IPS-15b (cell line): ENCODE measurements around the gene PITPNM3.
"Not testable (repeated sequence)": the region's sequence is repeated elsewhere in the genome, so short reads cannot be mapped to it uniquely, and the experiment has no call there.

ENCODE experiments used
- H3K27me3 ChIP-seq: one replicate; pipeline ENCODE4 v1.6.1; 2013; ENCODE audit warnings: low read length; ENCODE audit not compliant: control insufficient read depth, insufficient read depth
- H3K36me3 ChIP-seq: one replicate; pipeline ENCODE4 v1.6.1; 2013; ENCODE audit warnings: low read length; ENCODE audit not compliant: control insufficient read depth, insufficient read depth
- H3K4me1 ChIP-seq: one replicate; pipeline ENCODE4 v1.6.1; 2013; ENCODE audit warnings: mild to moderate bottlenecking, low read length; ENCODE audit not compliant: control insufficient read depth, insufficient read depth
- H3K4me3 ChIP-seq: one replicate; pipeline ENCODE4 v1.5.1; 2013; ENCODE audit warnings: low read depth, low read length
- H3K9ac ChIP-seq: one replicate; pipeline ENCODE4 v1.6.1; 2013; ENCODE audit warnings: low read depth, mild to moderate bottlenecking, low read length
- H3K9me3 ChIP-seq: one replicate; pipeline ENCODE4 v1.6.1; 2013; ENCODE audit warnings: mild to moderate bottlenecking, low read length; ENCODE audit not compliant: control insufficient read depth, insufficient read depth

Gene PITPNM3

DNA sequence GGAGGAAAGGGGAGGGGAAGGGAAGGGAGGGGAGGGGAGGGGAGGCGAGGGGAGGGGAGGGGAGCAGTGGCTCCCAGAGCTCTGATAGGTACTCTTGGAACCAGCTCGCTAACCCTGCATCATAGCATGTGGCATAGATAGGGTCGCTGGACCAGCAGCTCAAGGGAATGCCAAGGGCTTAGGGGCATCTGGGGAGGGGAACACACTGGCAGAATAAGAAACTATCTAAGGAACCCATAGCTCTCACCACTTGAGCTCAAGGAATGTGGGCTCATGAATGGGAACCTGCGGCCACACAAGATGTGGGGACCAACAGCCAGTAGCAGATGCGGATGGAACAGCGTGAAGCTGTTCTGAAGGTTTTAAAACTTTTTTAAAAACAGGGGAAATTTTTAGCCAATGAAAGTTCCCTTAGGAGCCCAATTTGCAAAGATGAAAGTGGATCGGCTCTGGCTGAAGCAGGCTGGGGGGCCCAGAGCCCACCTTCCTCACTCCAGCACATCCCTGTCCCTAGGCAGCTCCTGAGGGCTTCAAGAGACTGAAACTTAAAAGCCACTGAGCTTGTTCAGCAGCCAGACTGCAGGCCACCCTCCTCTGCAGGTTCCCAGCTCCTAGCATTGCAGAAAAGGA, 65.2 kb downstream of the PITPNM3 start:
- Histone ChIP-seq H3K9me3 (no peaks in the 10 kb centered on the region), H3K4me3 (no peak overlapping the region), H3K36me3 (no peaks in the 10 kb centered on the region), H3K9ac (no peak overlapping the region), H3K27me3 (no peaks in the 10 kb centered on the region), H3K4me1 (peaks cover 3% of the 10 kb centered on the region)

DNA sequence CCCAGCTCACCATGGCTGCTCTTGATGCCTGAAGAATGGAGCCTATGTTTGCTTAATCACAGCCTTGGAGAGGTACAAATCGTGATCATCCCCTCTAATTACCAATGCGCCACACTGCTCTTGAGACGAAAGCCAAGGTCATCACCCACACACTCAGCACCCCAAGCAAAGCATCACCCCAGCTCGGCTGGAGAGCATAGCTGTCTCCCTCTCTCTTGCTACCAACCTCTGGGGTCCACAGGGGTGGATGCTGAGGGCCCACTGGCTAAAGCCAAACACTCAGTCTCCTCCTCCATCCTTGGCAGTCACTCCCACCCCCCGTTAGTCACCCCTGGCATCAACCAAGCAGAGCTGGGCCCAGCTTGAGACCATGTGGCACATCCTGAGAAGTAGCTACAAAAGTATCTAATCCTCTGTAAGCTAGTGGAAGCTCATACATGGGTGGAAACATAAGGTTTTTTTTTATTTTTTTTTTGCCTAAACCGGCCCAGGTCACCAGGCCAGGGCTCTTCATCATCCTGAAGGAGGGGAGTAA, 67.3 kb downstream of the PITPNM3 start:
- H3K4me3 ChIP-seq = no peak overlapping the region
- H3K27me3 ChIP-seq = no peaks in the 10 kb centered on the region
- peaks cover 3% of the 10 kb centered on the region for H3K4me1 ChIP-seq
- no peaks in the 10 kb centered on the region for H3K9me3 ChIP-seq
- H3K36me3 ChIP-seq = no peaks in the 10 kb centered on the region
- H3K9ac ChIP-seq = no peak overlapping the region

DNA sequence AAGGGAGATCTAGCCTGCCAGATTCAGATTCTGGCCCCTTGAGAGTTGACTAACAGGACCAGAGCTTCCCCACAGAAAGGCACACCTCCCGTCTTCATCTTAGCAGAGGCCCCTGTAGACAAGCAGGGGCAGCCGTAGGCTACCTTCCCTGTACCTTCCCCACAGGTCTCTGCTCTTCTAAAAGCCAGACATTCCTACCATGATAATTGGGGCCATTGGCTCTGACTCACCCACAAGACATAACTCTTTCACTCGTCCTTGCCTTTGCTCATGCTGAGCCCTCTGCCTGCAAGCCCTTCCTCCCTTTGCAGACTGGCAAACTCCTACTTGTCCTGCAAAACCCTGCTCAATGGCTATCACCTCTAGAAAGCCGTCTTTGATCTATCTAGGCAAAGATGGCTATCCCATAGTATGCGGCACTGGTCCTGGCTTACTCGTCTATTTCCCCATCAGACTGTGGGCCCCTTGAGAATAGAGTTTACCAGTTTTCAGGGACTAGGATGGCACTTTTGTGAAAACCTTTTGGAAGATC, 68.3 kb downstream of the PITPNM3 start:
- no peak overlapping the region for H3K9ac ChIP-seq
- H3K4me3 ChIP-seq = no peak overlapping the region

DNA sequence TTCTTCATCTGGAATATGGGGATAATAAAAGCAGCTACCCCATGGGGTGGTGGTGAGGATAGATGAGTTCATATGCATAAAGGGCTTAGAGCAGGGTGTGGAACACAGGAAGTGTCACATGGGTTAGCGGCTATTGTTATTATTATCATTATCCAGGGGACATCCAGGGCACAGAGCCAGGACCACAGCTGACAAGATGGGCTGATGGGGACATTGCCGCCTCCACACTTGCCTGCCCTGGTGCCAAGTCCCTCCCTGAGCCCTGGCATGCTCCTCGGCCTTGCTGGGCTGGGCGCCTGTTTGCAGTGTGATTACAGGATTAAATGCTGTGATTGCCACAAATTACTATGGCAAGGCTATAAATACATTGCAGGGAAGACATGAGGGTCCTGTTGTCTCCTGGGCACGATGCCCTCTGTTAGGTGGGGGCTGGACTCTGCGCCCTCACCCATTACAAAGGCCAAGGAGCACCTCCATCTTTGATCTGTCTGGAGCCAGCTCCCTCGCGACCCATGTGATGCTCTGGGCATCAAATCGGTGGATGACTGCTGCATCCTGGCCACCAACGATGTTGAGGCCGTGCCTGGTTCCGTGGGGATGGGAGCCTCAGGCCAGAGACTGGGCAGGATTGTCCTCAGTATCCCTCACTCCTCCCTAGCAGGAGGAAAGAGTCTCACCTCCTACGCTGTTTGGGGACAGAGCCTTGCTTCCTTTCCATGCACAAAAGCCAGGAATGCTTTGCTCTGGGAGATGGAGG, 68.9 kb downstream of the PITPNM3 start:
- Histone ChIP-seq H3K9me3 (no peaks in the 10 kb centered on the region), H3K9ac (no peak overlapping the region), H3K36me3 (no peaks in the 10 kb centered on the region), H3K4me1 (peaks cover 3% of the 10 kb centered on the region), H3K4me3 (no peak overlapping the region), H3K27me3 (no peaks in the 10 kb centered on the region)

More for the DNA sequence above, 68.3 kb downstream of the PITPNM3 start:
- Histone ChIP-seq H3K9me3 (no peaks in the 10 kb centered on the region), H3K4me1 (peaks cover 3% of the 10 kb centered on the region), H3K27me3 (no peaks in the 10 kb centered on the region), H3K36me3 (no peaks in the 10 kb centered on the region)

DNA sequence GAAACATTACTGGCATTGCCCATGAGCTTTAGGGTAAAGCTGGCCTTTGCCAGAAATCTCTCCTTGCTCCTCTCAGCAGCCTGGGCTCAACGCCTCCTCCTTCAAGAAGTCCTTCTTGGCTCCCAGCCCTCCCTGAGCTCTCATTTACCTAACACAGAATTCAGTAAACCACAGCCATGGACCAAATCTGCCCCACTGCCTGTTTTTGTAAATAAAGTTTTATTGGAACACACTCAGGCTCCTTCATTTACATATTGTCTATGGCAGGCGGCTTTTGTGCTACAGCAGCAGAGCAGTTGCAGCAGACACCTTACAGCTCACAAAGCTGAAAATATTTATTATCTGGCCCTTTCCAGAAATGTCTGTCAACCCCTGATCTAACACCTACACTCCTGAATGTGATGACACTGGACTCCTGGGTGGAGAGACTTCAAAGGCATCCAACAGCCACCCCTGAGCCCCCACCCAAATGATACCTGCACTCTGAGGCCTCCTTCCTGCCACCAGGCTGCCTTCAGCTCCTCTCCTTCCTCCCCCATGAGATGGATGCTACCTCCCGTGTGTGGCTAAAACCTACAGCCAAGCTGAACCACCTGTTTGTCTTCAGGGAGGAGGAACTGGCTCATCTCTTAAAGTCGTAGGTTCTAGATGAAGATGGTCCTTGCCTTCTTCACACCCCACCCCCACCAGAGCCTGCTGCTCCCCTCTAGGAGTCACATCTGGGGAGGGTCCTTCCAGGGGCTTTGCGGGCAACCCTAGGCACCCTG, 70.5 kb downstream of the PITPNM3 start:
- Histone ChIP-seq H3K4me3 (no peak overlapping the region), H3K9me3 (no peaks in the 10 kb centered on the region), H3K4me1 (peaks cover 3% of the 10 kb centered on the region), H3K27me3 (no peaks in the 10 kb centered on the region), H3K9ac (no peak overlapping the region), H3K36me3 (no peaks in the 10 kb centered on the region)

DNA sequence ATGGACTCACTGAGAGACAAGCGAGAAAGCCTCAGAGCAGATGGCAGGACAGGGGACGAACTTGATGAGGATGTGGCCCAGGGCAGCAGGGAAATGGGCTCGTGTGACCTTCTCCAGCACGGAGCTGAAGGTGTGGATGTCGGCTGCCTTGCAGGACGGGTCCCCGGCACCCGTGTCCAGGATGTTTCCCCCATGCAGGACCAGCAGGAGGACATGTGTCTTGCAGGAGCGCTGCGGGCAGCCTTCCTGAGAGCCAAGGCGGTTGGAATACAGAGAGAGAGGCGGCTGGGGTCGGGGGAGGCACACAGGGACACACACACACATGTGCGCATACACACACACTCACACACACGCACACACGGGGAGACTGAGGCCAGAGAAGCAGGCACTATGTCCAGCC, 72.8 kb downstream of the PITPNM3 start:
- Histone ChIP-seq H3K9ac (no peak overlapping the region), H3K27me3 (no peaks in the 10 kb centered on the region), H3K36me3 (no peaks in the 10 kb centered on the region), H3K9me3 (no peaks in the 10 kb centered on the region), H3K4me1 (peaks cover 11% of the 10 kb centered on the region), H3K4me3 (no peak overlapping the region)

DNA sequence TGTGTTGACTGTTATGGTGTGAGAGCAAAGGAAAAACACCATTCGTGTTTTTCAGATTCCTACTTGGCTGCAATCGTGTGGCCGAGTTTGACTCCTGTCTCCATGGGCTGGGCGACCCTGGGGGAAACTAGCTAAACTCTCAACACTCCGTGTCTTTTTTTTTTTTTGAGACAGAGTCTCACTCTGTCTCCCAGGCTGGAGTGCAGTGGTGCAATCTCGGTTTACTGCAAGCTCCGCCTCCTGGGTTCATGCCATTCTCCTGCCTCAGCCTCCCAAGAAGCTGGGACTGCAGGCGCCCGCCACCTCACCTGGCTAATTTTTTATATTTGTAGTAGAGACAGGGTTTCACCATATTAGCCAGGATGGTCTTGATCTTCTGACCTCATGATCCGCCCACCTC, 73.6 kb downstream of the PITPNM3 start:
- not testable (repeated sequence) for H3K36me3 ChIP-seq, H3K4me3 ChIP-seq, H3K27me3 ChIP-seq, H3K9me3 ChIP-seq, H3K9ac ChIP-seq
- peaks cover 10% of the 10 kb centered on the region for H3K4me1 ChIP-seq

DNA sequence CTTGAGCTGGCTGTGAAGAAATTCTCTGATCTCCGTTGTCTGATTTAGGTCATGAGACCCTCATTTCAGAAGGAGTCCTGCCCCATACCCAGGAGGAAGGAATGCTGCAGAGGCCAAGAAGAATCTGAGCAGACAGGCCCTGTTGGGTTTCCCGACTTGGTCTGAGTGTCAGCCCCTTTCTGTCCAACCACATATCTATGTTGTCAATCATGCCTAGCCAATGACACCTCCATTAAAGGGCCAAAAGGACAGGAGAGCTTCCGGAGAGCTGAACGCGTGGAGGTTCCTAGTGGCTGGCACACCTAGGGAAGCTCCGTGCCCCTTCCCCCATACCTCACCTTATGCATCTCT, 74.3 kb downstream of the PITPNM3 start:
- Histone ChIP-seq H3K4me3 (no peak overlapping the region), H3K4me1 (peaks cover 8% of the 10 kb centered on the region), H3K27me3 (no peaks in the 10 kb centered on the region), H3K36me3 (no peaks in the 10 kb centered on the region), H3K9me3 (no peaks in the 10 kb centered on the region), H3K9ac (no peak overlapping the region)

DNA sequence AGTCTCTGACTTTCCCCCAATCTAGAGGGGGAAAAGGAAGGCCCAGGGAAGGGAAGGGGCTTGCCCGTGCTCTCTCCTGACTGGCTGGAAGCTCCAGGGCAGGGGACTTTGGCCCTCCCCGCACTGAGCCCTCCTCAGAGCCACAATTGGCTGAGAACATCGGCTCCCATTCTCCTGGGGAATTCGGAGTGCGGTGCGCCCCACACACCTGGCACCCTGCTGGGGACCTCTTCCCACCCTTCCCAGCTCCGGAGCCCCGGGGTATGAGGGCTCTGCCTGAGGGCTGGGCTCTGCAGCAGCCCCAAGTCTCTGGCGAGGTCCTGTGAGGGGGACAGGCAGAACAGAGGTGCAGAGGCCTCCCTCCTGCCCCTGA, 76.1 kb downstream of the PITPNM3 start:
- Histone ChIP-seq H3K9me3 (no peaks in the 10 kb centered on the region), H3K36me3 (no peaks in the 10 kb centered on the region), H3K9ac (no peak overlapping the region), H3K4me1 (peaks cover 8% of the 10 kb centered on the region), H3K27me3 (no peaks in the 10 kb centered on the region), H3K4me3 (no peak overlapping the region)

DNA sequence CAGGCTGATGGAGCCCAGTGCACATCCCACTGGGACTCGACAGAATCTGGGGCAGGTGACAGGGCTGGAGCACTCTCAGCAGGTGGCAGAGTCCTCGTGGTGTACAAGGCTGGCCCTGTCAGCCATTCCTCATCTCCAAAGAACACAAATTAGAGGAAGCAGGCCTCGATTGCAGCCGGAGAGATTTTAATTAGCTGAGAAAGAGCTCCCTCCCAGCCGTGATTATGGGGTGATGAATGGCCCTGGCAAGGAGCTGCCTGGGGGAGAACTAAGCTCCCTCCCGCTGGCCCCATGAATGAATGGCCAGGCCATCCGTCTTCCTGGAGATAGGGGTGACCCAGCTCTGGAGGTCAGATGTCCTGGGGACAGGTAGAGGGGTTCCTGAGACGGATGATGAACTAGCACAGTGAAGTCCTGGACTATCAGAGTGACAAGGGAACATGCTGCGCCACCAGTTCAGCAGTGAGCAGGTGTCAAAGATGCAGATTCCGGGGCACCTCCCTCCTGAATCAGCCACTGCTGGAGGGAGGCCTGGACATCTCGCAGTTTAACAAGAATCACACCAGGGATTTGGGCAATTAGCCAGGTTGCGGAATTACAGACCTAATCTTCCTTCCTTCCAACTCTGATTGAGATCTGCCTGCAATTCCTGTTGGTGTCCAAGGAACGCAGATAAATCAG, 76.6 kb downstream of the PITPNM3 start:
- no peaks in the 10 kb centered on the region for H3K27me3 ChIP-seq
- H3K4me3 ChIP-seq = no peak overlapping the region
- H3K36me3 ChIP-seq = no peaks in the 10 kb centered on the region
- H3K9me3 ChIP-seq = no peaks in the 10 kb centered on the region
- H3K9ac ChIP-seq = no peak overlapping the region
- H3K4me1 ChIP-seq = peaks cover 10% of the 10 kb centered on the region

DNA sequence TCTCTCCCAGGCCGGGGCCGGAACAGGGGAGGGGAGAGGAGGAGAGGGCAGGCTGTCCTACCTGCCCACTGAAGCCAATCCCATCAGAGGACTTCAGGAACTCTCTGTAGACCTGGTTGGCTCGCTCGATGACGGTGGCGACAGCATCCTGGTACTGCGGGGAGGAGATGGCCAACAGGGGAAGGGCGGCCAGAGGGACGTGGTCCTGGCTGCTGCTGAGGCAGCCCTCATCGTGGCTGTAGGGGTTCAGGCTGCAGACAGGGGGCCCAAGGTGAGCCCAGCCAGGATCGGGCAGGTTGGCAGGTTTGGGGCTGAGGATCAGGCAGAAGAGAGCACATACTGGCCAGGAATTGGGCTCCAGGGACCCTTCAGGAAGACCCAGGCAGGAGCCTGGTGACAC, 77.9 kb downstream of the PITPNM3 start:
- Histone ChIP-seq H3K9me3 (no peaks in the 10 kb centered on the region), H3K9ac (no peak overlapping the region), H3K4me3 (no peak overlapping the region), H3K4me1 (peaks cover 10% of the 10 kb centered on the region), H3K27me3 (no peaks in the 10 kb centered on the region), H3K36me3 (no peaks in the 10 kb centered on the region)
